Tibial artery (tissue), 4 donors: ENCODE data around the gene MRPL49.

ENCODE experiments used
- DNase-seq, 2 donors: peaks; one replicate each; pipeline ENCODE4 v3.0.0-alpha.2; 2019
- H3K27ac ChIP-seq, 2 donors: fragments of 200-600 bp; sonication (generic) in 1 of 2; 1 replicate in 1 of 2; 2 replicates in 1 of 2; pipeline ENCODE4 v1.5.1; 2018 to 2019; ENCODE audit warnings: mild to moderate bottlenecking in 1 of 2
- H3K27me3 ChIP-seq, 2 donors: fragments of 200-600 bp; sonication (generic) in 1 of 2; one replicate each; pipeline versions ENCODE4 v1.5.1 to v1.6.0; 2016 to 2019
- H3K36me3 ChIP-seq, 3 donors: fragments of 200-600 bp; sonication (generic) in 2 of 3; one replicate each; pipeline ENCODE4 v1.5.1; 2016 to 2019; ENCODE audit warnings: mild to moderate bottlenecking in 2 of 3
- H3K4me1 ChIP-seq, 4 donors: fragments of 200-600 bp; sonication (generic) in 2 of 4; 1 replicate in 3 of 4; 2 replicates in 1 of 4; pipeline ENCODE4 v1.5.1; 2016 to 2019
- H3K4me3 ChIP-seq, 2 donors: fragments of 200-600 bp; sonication (generic) in 1 of 2; 1 replicate in 1 of 2; 2 replicates in 1 of 2; pipeline ENCODE4 v1.5.1; 2018 to 2019; ENCODE audit warnings: mild to moderate bottlenecking in 2 of 2
- H3K9me3 ChIP-seq, 3 donors: fragments of 200-600 bp; sonication (generic) in 1 of 3; one replicate each; pipeline ENCODE4 v1.5.1; 2016 to 2019
- intact Hi-C: fragments of 100-400 bp; cut with DNase I; formaldehyde crosslinking; loops from one replicate; pipeline ENCODE4 v1.15.0; 2023; ENCODE audit warnings: low total_unique reads
- TF ChIP-seq, protein P1 (sequence below), 2 experiments: fragments of 200-600 bp in 1 of 2; fragments of 450-650 bp in 1 of 2; IDR thresholded peaks; one replicate each; pipeline ENCODE4 v1.5.1; 2017 to 2019; ENCODE audit warnings: antibody characterized with exemption in 2 of 2, mild to moderate bottlenecking in 1 of 2, moderate library complexity in 1 of 2

Gene MRPL49

DNA sequence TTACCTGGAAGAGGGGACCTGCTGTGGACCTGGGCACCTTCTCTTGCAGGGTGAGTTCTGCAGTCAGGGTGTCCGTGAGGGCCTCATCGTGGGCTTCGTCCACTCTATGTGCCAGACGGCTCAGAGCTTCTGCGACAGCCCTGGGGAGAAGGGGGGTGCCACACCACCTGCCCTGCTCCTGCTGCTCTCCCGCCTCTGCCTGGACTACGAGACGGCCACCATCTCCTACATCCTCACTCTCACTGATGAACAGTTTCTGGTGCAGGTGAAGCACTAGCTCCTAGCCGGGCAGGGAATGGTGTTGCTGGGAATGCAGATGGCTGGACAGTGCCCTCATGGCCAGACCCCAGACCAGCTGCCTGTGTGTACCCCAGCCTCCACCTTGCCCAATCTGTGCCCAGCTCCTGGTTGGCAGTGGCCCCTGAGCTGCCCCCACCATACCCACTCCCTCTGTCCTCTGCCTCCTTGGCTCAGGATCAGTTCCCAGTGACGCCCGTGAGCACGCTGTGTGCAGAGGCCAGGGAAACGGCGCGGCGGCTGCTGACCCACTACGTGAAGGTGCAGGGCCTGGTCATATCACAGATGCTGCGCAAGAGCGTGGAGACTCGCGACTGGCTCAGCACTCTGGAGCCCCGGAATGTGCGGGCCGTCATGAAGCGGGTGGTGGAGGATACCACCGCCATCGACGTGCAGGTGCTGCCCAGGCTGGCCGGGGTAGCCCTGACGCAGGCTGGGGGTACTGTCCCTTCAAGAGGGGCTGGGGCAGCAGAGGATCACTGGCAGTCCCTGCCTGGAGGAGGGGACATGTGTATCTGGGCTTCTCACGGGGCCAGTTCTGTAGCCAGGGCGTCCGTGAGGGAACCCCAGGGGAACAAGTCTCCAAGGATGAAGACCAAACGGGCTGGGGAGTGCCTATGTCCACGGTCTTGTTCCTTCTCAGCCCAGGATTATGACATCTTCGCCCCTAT is 12.6 kb upstream of the MRPL49 start:
- Histone ChIP-seq H3K9me3 (no peaks in the 10 kb centered on the region), H3K4me1 (peaks cover 10 to 39% (median 33%) of the 10 kb centered on the region in 4 donors), H3K27me3 (no peaks in the 10 kb centered on the region), H3K27ac (no peak overlapping the region), H3K4me3 (no peak overlapping the region), H3K36me3 (peaks cover 18 to 40% (median 31%) of the 10 kb centered on the region in 3 donors)
- intact Hi-C loops = loop anchor here (2.0 to 10.0 kb wide), 2 partner anchors 71 to 185 kb away; partner anchors contain the start of genes CAPN1 and PPP2R5B
- TF ChIP-seq, protein P1, sequence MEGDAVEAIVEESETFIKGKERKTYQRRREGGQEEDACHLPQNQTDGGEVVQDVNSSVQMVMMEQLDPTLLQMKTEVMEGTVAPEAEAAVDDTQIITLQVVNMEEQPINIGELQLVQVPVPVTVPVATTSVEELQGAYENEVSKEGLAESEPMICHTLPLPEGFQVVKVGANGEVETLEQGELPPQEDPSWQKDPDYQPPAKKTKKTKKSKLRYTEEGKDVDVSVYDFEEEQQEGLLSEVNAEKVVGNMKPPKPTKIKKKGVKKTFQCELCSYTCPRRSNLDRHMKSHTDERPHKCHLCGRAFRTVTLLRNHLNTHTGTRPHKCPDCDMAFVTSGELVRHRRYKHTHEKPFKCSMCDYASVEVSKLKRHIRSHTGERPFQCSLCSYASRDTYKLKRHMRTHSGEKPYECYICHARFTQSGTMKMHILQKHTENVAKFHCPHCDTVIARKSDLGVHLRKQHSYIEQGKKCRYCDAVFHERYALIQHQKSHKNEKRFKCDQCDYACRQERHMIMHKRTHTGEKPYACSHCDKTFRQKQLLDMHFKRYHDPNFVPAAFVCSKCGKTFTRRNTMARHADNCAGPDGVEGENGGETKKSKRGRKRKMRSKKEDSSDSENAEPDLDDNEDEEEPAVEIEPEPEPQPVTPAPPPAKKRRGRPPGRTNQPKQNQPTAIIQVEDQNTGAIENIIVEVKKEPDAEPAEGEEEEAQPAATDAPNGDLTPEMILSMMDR (IDR thresholded peaks at IDR 0.05) = no peak
- no peak for DNase-seq

DNA sequence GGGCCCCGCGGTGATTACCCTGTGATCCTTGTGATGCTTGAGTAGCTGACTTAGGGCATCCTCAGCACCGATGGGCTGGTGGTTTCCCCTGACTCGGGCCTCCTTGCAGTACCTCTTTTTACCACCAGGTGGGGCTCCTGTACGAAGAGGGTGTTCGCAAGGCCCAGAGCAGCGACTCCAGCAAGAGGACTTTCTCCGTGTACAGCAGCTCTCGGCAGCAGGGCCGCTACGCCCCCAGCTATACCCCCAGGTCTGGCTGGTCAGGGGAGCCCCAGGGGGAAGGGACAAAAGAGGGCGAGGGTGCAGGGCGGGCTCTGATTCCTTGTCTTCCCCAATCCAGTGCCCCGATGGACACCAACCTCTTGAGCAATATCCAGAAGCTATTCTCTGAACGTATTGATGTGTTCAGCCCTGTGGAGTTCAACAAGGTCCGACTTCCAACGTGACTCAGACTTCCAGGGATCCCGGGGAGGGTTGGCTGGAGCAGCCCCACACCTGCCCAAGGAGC is 11.7 kb upstream of the MRPL49 start:
- H3K27me3 ChIP-seq = no peaks in the 10 kb centered on the region
- intact Hi-C loops = loop anchor here (2.0 to 10.0 kb wide), 2 partner anchors 70 to 186 kb away; partner anchors contain the start of genes CAPN1 and PPP2R5B
- H3K27ac ChIP-seq = peak overlapping the region; percentile 49 to 58
- TF ChIP-seq, protein P1 (IDR thresholded peaks at IDR 0.05) = peak; percentile 96 to 98
- H3K4me1 ChIP-seq = peaks cover 10 to 34% (median 33%) of the 10 kb centered on the region in 4 donors
- no peaks in the 10 kb centered on the region for H3K9me3 ChIP-seq
- no peak overlapping the region for H3K4me3 ChIP-seq
- peaks cover 18 to 38% (median 35%) of the 10 kb centered on the region in 3 donors for H3K36me3 ChIP-seq
- DNase-seq = peak; percentile 86 to 93

DNA sequence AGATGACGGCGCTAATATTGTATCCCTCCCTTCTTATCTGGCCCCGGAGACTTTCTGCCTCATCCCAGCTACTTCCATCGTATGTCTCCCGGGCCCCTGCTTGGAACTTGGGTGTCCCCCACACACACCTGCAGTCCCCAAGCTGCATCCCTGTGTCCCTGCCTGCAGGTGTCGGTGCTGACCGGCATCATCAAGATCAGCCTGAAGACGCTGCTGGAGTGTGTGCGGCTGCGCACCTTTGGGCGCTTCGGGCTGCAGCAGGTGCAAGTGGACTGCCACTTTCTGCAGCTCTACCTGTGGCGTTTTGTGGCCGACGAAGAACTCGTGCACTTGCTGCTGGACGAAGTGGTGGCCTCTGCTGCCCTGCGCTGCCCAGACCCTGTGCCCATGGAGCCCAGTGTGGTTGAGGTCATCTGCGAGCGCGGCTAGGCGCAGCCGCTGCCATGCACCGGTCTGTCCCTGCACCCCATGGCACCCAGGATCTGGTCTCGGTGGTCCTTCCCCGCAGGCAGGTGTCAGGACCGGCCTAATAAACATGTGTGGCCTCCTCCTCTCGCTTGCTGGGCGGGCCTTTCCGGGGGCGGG is 10.9 kb upstream of the MRPL49 start:
- H3K4me3 ChIP-seq = peak overlapping the region; percentile 44 to 59
- intact Hi-C loops = loop anchor here (2.0 to 10.0 kb wide), 2 partner anchors 70 to 186 kb away; partner anchors contain the start of genes CAPN1 and PPP2R5B
- H3K9me3 ChIP-seq = no peaks in the 10 kb centered on the region
- peaks cover 10 to 42% (median 40%) of the 10 kb centered on the region in 4 donors for H3K4me1 ChIP-seq
- no peaks in the 10 kb centered on the region for H3K27me3 ChIP-seq
- DNase-seq = no peak
- H3K36me3 ChIP-seq = peaks cover 18 to 47% (median 30%) of the 10 kb centered on the region in 3 donors
- peak overlapping the region; percentile 49 to 58 for H3K27ac ChIP-seq
- TF ChIP-seq, protein P1 (IDR thresholded peaks at IDR 0.05) = no peak

DNA sequence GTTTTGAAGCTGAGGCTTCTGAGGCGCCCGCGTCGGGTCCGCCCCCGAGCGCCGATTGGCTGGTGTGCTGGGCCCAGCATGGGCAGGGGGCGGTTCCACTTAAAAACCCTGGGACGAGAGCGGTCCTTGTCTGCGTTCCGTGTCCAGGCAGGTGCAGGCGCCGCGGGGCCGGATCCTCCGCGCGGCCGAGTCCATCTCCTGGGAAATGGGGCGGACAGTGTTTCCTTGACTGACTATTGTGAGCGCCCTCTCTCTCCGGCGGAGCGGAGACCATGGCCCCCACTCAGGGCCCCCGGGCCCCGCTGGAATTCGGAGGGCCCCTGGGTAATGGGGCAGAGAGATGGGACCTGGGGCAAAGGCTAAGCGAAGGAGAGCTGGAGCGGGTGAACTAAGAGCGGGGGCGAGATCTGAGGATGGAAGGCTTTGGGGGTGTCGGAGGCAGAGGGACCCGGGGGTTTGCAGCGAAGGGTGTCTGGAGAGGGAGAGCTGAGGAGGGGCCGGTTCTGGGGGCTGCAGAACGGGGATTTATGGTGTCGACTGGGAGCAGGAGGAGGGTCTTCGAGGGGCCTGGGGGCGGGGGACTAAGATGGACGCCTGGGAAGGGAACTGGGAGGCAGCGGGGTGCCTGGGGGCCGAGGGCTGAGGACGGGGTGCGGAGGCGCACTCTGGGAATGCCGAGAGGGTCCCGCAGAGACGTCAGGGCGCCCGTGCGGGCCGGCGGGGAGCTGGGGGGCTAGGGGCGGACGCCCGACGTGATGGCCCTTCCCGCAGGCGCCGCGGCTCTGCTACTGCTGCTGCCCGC is 10.2 kb upstream of the MRPL49 start, which contains the start of gene TM7SF2:
Gene TM7SF2 (plus strand): TSS at position 129 of the 802 bp plus-strand sequence. CDS start 144 bp downstream, at position 273.
- intact Hi-C loops = loop anchor here (2.0 to 10.0 kb wide), 2 partner anchors 69 to 187 kb away; partner anchors contain the start of genes CAPN1 and PPP2R5B
- TF ChIP-seq, protein P1 (IDR thresholded peaks at IDR 0.05) = no peak
- H3K4me1 ChIP-seq = peaks cover 10 to 49% (median 47%) of the 10 kb centered on the region in 4 donors
- H3K9me3 ChIP-seq = no peaks in the 10 kb centered on the region
- H3K27me3 ChIP-seq = no peaks in the 10 kb centered on the region
- H3K27ac ChIP-seq = peak within 1 kb of the TSS; percentile 49 to 58
- peak within 1 kb of the TSS; percentile 44 to 59 for H3K4me3 ChIP-seq
- peak; percentile 95 to 96 for DNase-seq
- peaks cover 18 to 47% (median 29%) of the 10 kb centered on the region in 3 donors for H3K36me3 ChIP-seq
